ENCODE measurements around the gene S1PR4. TPM values are rescaled to one million over a fixed set of nuclear protein-coding genes. Genes with fewer than 3 reads are reported as not detected.

S1PR4 gene
- total and polyA plus RNA-seq, 2 of the 13 experiments (the other 11 are each of a cell fraction or from before 2014, with no cell fraction given): 0.07 to 0.09 TPM

- Histone ChIP-seq H4K20me1 (ENCODE audit: insufficient read depth, low read length) (peaks cover 4% of the 10 kb centered on the region; the same call in 1 of the 2 replicates), H2AFZ (ENCODE audit: low read length) (no peak overlapping the region), H3K79me2 (ENCODE audit: insufficient read depth, low read length) (no peaks in the 10 kb centered on the region), H3K4me2 (ENCODE audit: low read depth, low read length) (no peak overlapping the region), H3K4me3 (replicated peaks in 1 of 3; ENCODE audit: insufficient read depth in 1 of 3, low read depth in 2 of 3, low read length in 3 of 3) (no peak overlapping the region), H3K27me3 (ENCODE audit: control insufficient read depth in 1 of 2, insufficient read depth in 2 of 2, low read length in 2 of 2) (peaks cover 0 to 3% of the 10 kb centered on the region in 2 experiments; a peak in 1 of 5 replicates), H3K9ac (ENCODE audit: insufficient read depth, low read depth, low read length) (no peak overlapping the region), H3K4me1 (ENCODE audit: insufficient read depth, low read length) (no peaks in the 10 kb centered on the region), H3K9me3 (ENCODE audit: low read length) (no peaks in the 10 kb centered on the region), H3K27ac (ENCODE audit: extremely low read length, insufficient read depth, low read length) (no peak overlapping the region), H3K36me3 (replicated peaks in 1 of 2; ENCODE audit: control insufficient read depth in 1 of 2, insufficient read depth in 2 of 2, low read length in 2 of 2) (no peaks in the 10 kb centered on the region)
- in situ Hi-C loops (cut with HindIII; ENCODE audit: extremely low pct_ligation_motif_present, low pct_unique_long_range_greater_than_20kb): no loop called here
- intact Hi-C loops (cut with micrococcal nuclease; ENCODE audit: unreplicated experiment): no loop called here
- ChIA-PET CTCF (ENCODE audit: low intra/inter-chr PET ratio, low total read pairs) (no interaction called here), POLR2A (no interaction called here)
- no TSS peak for BruUV-seq (replicated peaks)
- WGBS (ENCODE audit: low lambda C conversion rate): 75% methylated on average over 5 of the region's 12 CpGs
- no peak for TF ChIP-seq ZBTB43 (CRISPR knock-in tag; conservative IDR thresholded peaks at IDR 0.05)
- no peak for TF ChIP-seq ZBTB33 (CRISPR knock-in tag; IDR thresholded peaks at IDR 0.05)
- TF ChIP-seq SIN3A (IDR thresholded peaks at IDR 0.05; ENCODE audit: borderline replicate concordance, low read depth, low read length): no peak
- no peak for TF ChIP-seq THAP8 (CRISPR knock-in tag; IDR thresholded peaks at IDR 0.05; ENCODE audit: borderline replicate concordance)
- no peak for TF ChIP-seq ESRRA (CRISPR knock-in tag; IDR thresholded peaks at IDR 0.05; ENCODE audit: low read depth)
- TF ChIP-seq ZXDC (CRISPR knock-in tag; IDR thresholded peaks at IDR 0.05): no peak
- TF ChIP-seq HMGXB4 (CRISPR knock-in tag; IDR thresholded peaks at IDR 0.05; ENCODE audit: borderline replicate concordance in 1 of 2, low read depth in 1 of 2): no peak
- no peak for TF ChIP-seq JUNB (CRISPR knock-in tag; IDR thresholded peaks at IDR 0.05; ENCODE audit: borderline replicate concordance)
- no peak for TF ChIP-seq TBX2 (CRISPR knock-in tag; IDR thresholded peaks at IDR 0.05; ENCODE audit: borderline replicate concordance)
- TF ChIP-seq ZNF34 (CRISPR knock-in tag; IDR thresholded peaks at IDR 0.05; ENCODE audit: borderline replicate concordance): no peak
- no peak for TF ChIP-seq HMG20A (CRISPR knock-in tag; IDR thresholded peaks at IDR 0.05; ENCODE audit: borderline replicate concordance)
- TF ChIP-seq CEBPB (IDR thresholded peaks at IDR 0.05; ENCODE audit: borderline replicate concordance, low read depth, low read length): no peak
- TF ChIP-seq PREB (CRISPR knock-in tag; IDR thresholded peaks at IDR 0.05): no peak
- DNase-seq (ENCODE audit: low spot score): no peak
- no peak for FAIRE-seq
- no peak for ATAC-seq
Observed at GRCh38 chr19:3220576-3220975, 42.0 kb downstream of the S1PR4 start.

Data from HepG2 (cell line).